ENCODE results near the gene GUCD1. TPM values are rescaled to one million over a fixed set of nuclear protein-coding genes. Genes with fewer than 3 reads are reported as not detected.
A peak's percentile ranks its signal among the peaks of the same experiment; 100 is the strongest.

The GUCD1 gene
- total and polyA plus RNA-seq, 2 donors from 2014 or later, result 111 to 150 TPM

DNA sequence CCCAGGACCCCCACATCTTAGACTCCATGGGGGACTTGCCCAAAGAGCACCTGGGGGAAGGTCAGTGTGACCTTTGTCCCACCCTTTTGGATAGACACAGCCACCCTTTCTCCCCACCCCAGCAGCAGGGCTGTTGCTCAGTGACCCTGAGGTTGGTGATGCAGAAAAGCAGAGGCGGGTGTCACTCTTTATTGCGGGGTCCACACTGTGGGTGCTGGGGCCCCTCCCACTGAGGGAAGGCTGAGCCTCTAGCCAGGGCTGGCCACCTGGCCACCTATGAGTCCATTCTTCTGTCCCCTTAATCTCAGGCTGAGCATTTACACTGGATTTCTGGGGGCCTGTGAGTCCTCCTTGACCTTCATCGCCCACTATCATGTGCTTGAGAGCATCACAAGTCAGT is 30.5 kb upstream of the GUCD1 start:
- H3K4me1 ChIP-seq (ENCODE audit: control insufficient read depth in 2 of 3, insufficient read depth in 2 of 3, low read depth in 1 of 3, low read length in 3 of 3), result peaks cover 3 to 8% (median 5%) of the 10 kb centered on the region in 3 donors

DNA sequence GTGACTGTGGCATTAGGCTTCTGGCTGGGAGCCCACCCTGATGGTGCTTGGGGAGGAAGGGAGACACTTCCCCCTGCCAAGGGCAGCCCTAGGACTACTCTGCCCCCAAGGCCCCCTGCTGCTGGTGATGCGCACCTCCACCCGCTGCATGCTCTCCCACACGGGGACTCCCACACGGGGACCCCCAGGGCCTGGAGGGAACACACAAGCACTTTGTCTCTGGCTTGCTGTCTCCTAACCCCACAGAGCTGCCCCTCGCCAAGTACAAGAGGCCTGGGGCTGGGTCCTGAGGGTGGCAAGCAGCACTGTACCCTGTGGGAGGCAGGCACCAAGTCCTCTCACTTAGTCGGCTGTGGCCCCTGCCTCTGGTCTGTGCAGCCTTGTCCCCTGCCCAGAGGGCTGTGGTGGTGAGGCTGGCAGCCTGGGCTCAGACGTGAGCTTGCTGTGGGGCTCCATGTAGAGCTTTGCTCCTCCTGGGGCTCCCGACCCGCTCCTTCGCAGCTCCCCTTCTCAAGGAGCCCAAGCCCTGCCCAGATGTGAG is 30.0 kb upstream of the GUCD1 start:
- H3K4me1 ChIP-seq (ENCODE audit: control insufficient read depth in 2 of 3, insufficient read depth in 2 of 3, low read depth in 1 of 3, low read length in 3 of 3), result peaks cover 3 to 11% (median 5%) of the 10 kb centered on the region in 3 donors
- intact Hi-C loops (cut with DNase I), result no loop called here
- H3K27ac ChIP-seq (ENCODE audit: low read depth in 2 of 2, low read length in 2 of 2), result no peak overlapping the region

More for the DNA sequence above, 30.5 kb upstream of the GUCD1 start:
- Histone ChIP-seq H3K27ac (ENCODE audit: low read depth in 2 of 2, low read length in 2 of 2) (no peak overlapping the region), H3K36me3 (ENCODE audit: control insufficient read depth in 2 of 3, insufficient read depth in 3 of 3, low read length in 3 of 3) (peaks cover 0 to 12% (median 3%) of the 10 kb centered on the region in 3 donors), H3K9me3 (ENCODE audit: control insufficient read depth in 2 of 3, insufficient read depth in 1 of 3, low read length in 3 of 3) (no peaks in the 10 kb centered on the region), H3K9ac (ENCODE audit: low read length in 3 of 3) (no peak overlapping the region), H3K4me3 (ENCODE audit: low read length in 3 of 3) (no peak overlapping the region), H3K27me3 (ENCODE audit: control insufficient read depth, insufficient read depth, low read length) (no peaks in the 10 kb centered on the region)
- DNase-seq (no peak), FAIRE-seq (no peak)
- TF ChIP-seq CTCF (IDR thresholded peaks at IDR 0.05; ENCODE audit: borderline replicate concordance, extremely low read depth, insufficient read depth), result no peak
- intact Hi-C loops (cut with DNase I), result no loop called here

DNA sequence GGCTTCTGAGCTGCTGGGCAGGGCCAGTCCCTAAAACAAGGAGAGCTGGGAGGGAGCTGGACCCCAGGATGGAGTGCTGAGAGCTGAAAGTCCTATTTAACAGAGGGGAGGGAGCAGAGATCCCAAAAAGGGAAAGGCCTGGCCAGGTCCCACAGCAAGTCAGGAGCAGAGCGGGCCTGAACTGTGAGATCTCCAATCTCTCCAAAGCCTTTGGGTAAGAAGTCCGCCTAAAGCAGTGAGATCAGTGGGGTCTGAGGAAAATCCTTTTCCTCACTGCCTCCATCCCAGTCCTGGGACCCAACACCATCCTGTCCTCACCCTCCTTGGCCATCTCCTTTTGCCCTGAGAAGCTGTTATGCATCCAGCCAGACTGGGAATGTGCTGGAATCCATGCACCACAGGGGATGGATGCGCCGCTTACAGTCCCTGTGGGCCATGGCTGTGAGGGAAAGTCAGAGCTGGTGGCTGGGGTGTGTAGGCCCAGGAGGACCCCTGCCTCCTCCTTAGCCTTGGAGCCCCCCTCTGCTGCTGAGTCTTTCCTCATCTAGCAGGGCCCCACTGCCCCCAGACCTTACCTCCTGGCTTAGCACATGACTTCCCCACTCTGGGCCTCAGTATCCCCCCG is 29.3 kb upstream of the GUCD1 start:
- Histone ChIP-seq H3K36me3 (ENCODE audit: control insufficient read depth in 2 of 3, insufficient read depth in 3 of 3, low read length in 3 of 3) (peaks cover 0 to 12% (median 3%) of the 10 kb centered on the region in 3 donors), H3K4me1 (ENCODE audit: control insufficient read depth in 2 of 3, insufficient read depth in 2 of 3, low read depth in 1 of 3, low read length in 3 of 3) (peaks cover 3 to 7% (median 5%) of the 10 kb centered on the region in 3 donors), H3K9me3 (ENCODE audit: control insufficient read depth in 2 of 3, insufficient read depth in 1 of 3, low read length in 3 of 3) (no peaks in the 10 kb centered on the region), H3K4me3 (ENCODE audit: low read length in 3 of 3) (no peak overlapping the region), H3K9ac (ENCODE audit: low read length in 3 of 3) (no peak overlapping the region), H3K27me3 (ENCODE audit: control insufficient read depth, insufficient read depth, low read length) (no peaks in the 10 kb centered on the region), H3K27ac (ENCODE audit: low read depth in 2 of 2, low read length in 2 of 2) (no peak overlapping the region)
- intact Hi-C loops (cut with DNase I), result no loop called here
- FAIRE-seq (no peak), DNase-seq (no peak)
- TF ChIP-seq CTCF (IDR thresholded peaks at IDR 0.05; ENCODE audit: borderline replicate concordance, extremely low read depth, insufficient read depth), result no peak

More for the DNA sequence above, 30.0 kb upstream of the GUCD1 start:
- H3K36me3 ChIP-seq (ENCODE audit: control insufficient read depth in 2 of 3, insufficient read depth in 3 of 3, low read length in 3 of 3), result peaks cover 0 to 12% (median 3%) of the 10 kb centered on the region in 3 donors
- FAIRE-seq, result no peak
- no peaks in the 10 kb centered on the region for H3K9me3 ChIP-seq (ENCODE audit: control insufficient read depth in 2 of 3, insufficient read depth in 1 of 3, low read length in 3 of 3)
- H3K4me3 ChIP-seq (ENCODE audit: low read length in 3 of 3), result no peak overlapping the region
- H3K9ac ChIP-seq (ENCODE audit: low read length in 3 of 3), result no peak overlapping the region
- peak in 1 of 5 donors; percentile 70 for DNase-seq
- TF ChIP-seq CTCF (IDR thresholded peaks at IDR 0.05; ENCODE audit: borderline replicate concordance, extremely low read depth, insufficient read depth), result no peak
- H3K27me3 ChIP-seq (ENCODE audit: control insufficient read depth, insufficient read depth, low read length), result no peaks in the 10 kb centered on the region
